ENCODE data around the gene RAB44. TPM values are rescaled to one million over a fixed set of nuclear protein-coding genes. Genes with fewer than 3 reads are reported as not detected.

The RAB44 gene
- total and polyA plus RNA-seq, 9 of the 15 experiments (the other 6 are each of a cell fraction or from before 2014, with no cell fraction given): not detected

DNA sequence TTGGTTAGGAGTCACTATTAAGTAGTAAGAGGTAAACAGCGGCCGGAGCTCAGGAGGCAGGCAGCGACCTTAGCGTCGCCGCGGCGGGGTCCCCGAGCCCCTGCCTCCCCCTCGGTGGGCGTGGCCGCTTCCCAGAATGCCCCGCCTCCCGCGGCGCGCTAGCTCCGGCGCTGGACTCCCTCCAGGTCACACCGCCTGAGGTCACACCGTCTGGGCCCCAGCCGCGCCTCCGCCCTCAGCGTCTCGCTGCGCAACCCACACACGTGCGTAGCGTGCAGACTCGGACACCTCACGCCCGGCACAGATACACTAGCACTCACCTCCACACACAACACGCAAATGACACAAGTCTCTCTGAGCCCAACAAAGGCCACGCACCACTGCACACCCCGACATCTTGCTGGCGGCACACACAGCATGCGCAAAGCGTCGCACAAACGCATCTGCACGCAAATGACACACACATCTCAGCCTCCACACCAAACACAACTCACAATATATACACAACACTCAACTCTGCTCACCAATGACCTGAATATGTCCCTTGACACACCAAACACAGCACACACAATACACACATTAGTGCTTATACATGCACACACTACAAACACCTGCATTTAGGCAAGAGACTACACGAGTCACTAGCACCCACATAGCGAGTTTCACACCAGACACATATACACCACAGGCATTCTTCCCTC lies 36.7 kb upstream of the RAB44 start (continued):
- TF ChIP-seq, protein P1, sequence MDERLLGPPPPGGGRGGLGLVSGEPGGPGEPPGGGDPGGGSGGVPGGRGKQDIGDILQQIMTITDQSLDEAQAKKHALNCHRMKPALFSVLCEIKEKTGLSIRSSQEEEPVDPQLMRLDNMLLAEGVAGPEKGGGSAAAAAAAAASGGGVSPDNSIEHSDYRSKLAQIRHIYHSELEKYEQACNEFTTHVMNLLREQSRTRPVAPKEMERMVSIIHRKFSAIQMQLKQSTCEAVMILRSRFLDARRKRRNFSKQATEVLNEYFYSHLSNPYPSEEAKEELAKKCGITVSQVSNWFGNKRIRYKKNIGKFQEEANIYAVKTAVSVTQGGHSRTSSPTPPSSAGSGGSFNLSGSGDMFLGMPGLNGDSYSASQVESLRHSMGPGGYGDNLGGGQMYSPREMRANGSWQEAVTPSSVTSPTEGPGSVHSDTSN (CRISPR knock-in tag; IDR thresholded peaks at IDR 0.05; ENCODE audit: low read depth): no peak
- TF ChIP-seq, protein P1 (tag; conservative IDR thresholded peaks at IDR 0.05; ENCODE audit: low read depth): no peak
- TF ChIP-seq POLR2H (tag; IDR thresholded peaks at IDR 0.05; ENCODE audit: low read depth) (no peak), CEBPG (CRISPR knock-in tag; IDR thresholded peaks at IDR 0.05) (peak; percentile 63; the same call in 1 of the 2 replicates), CEBPG (tag; conservative IDR thresholded peaks at IDR 0.05 in 1 of 2, IDR thresholded peaks at IDR 0.05 in 1 of 2) (no peak), E2F3 (CRISPR knock-in tag; IDR thresholded peaks at IDR 0.05) (peak; percentile 51; the same call in 1 of the 2 replicates), STAG1 (CRISPR knock-in tag; IDR thresholded peaks at IDR 0.05; ENCODE audit: borderline replicate concordance) (peak; percentile 23; the same call in 1 of the 2 replicates), BCOR (IDR thresholded peaks at IDR 0.05) (peak; percentile 88), PTBP1 (IDR thresholded peaks at IDR 0.05; ENCODE audit: low read depth, low read length) (no peak), KDM1A (IDR thresholded peaks at IDR 0.05) (peak in 1 of 2 experiments; percentile 19; a peak in 1 of 4 replicates)
- TF ChIP-seq, protein P2, sequence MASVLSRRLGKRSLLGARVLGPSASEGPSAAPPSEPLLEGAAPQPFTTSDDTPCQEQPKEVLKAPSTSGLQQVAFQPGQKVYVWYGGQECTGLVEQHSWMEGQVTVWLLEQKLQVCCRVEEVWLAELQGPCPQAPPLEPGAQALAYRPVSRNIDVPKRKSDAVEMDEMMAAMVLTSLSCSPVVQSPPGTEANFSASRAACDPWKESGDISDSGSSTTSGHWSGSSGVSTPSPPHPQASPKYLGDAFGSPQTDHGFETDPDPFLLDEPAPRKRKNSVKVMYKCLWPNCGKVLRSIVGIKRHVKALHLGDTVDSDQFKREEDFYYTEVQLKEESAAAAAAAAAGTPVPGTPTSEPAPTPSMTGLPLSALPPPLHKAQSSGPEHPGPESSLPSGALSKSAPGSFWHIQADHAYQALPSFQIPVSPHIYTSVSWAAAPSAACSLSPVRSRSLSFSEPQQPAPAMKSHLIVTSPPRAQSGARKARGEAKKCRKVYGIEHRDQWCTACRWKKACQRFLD (CRISPR knock-in tag; IDR thresholded peaks at IDR 0.05): no peak
- TF ChIP-seq, protein P3, sequence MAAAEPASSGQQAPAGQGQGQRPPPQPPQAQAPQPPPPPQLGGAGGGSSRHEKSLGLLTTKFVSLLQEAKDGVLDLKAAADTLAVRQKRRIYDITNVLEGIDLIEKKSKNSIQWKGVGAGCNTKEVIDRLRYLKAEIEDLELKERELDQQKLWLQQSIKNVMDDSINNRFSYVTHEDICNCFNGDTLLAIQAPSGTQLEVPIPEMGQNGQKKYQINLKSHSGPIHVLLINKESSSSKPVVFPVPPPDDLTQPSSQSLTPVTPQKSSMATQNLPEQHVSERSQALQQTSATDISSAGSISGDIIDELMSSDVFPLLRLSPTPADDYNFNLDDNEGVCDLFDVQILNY (CRISPR knock-in tag; IDR thresholded peaks at IDR 0.05): no peak
- TF ChIP-seq, protein P4, sequence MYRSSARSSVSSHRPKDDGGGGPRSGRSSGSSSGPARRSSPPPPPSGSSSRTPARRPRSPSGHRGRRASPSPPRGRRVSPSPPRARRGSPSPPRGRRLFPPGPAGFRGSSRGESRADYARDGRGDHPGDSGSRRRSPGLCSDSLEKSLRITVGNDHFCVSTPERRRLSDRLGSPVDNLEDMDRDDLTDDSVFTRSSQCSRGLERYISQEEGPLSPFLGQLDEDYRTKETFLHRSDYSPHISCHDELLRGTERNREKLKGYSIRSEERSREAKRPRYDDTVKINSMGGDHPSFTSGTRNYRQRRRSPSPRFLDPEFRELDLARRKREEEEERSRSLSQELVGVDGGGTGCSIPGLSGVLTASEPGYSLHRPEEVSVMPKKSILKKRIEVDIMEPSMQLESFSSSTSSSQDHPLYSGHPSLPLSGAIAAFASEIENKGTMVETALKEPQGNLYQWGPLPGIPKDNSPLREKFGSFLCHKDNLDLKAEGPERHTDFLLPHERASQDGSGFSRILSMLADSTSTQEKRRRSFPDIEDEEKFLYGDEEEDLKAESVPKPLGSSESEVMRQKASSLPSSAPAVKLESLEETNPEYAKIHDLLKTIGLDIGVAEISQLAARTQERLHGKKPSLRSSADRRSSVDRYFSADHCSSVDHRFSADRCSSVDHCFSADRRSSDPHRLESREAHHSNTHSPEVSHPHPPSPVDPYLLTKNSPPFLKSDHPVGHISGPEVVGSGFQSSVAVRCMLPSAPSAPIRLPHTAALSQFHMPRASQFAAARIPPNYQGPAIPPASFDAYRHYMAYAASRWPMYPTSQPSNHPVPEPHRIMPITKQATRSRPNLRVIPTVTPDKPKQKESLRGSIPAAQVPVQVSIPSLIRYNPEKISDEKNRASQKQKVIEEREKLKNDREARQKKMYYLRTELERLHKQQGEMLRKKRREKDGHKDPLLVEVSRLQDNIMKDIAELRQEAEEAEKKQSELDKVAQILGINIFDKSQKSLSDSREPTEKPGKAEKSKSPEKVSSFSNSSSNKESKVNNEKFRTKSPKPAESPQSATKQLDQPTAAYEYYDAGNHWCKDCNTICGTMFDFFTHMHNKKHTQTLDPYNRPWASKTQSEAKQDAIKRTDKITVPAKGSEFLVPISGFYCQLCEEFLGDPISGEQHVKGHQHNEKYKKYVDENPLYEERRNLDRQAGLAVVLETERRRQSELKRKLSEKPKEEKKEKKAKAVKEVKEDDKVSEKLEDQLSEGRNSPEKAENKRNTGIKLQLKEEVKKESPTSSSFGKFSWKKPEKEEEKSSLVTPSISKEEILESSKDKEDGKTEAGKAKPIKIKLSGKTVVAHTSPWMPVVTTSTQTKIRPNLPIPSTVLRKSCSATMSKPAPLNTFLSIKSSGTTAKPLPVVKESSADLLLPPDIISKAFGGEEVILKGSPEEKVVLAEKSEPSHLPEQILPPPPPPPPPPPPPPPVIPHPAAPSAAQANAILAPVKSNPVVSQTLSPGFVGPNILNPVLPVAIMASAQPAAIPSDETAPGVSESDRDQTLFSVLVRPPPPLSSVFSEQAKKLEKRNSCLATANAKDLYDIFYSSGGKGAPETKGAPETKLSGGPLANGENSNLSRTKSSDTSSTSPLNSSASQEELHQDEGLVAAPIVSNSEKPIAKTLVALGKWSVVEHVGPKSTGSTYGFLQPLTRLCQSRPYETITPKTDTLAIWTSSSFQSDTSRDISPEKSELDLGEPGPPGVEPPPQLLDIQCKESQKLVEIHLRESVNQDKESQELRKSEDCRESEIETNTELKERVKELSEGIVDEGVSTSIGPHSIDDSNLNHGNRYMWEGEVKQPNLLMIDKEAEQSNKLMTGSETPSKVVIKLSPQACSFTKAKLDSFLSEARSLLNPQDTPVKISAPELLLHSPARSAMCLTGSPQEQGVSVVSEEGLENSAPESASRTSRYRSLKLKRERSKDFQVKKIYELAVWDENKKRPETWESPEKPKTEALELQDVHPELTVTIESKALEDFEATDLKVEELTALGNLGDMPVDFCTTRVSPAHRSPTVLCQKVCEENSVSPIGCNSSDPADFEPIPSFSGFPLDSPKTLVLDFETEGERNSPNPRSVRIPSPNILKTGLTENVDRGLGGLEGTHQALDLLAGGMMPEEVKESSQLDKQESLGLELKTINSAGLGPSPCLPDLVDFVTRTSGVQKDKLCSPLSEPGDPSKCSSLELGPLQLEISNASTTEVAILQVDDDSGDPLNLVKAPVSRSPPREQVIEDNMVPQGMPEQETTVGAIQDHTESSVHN (IDR thresholded peaks at IDR 0.05; ENCODE audit: borderline replicate concordance in 1 of 2, low read depth in 1 of 2): 0 out of 4 replicates have a peak, but pooled peaks of 1 of the 2 experiments have one; percentile 50

Measured in K562 (cell line).